Activated T-helper 17 cell treated with anti-CD3 and anti-CD28 coated beads, Interleukin-2, amount 50 U/mL, for 72 hours (primary cell): ENCODE results near the gene MAVS. TPM values are rescaled to one million over a fixed set of nuclear protein-coding genes. Genes with fewer than 3 reads are reported as not detected.

Source experiments
- ATAC-seq: fragments of 150-1000 bp; cut with Tn5 transposase; replicated peaks from 2 replicates; pipeline ENCODE4 v1.10.0; 2021; ENCODE audit warnings: mild to moderate bottlenecking, moderate library complexity
- H3K27ac Mint-ChIP-seq: one replicate; pipeline ENCODE4 v1.8.0; 2022; ENCODE audit warnings: mixed read lengths
- H3K27me3 Mint-ChIP-seq: one replicate; pipeline ENCODE4 v1.8.0; 2022; ENCODE audit warnings: mixed read lengths
- H3K36me3 Mint-ChIP-seq: one replicate; pipeline ENCODE4 v1.8.0; 2022; ENCODE audit warnings: low read depth, mild to moderate bottlenecking, mixed read lengths
- H3K4me1 Mint-ChIP-seq: one replicate; pipeline ENCODE4 v1.8.0; 2022; ENCODE audit warnings: mixed read lengths
- H3K4me3 Mint-ChIP-seq: one replicate; pipeline ENCODE4 v1.8.0; 2022; ENCODE audit warnings: mild to moderate bottlenecking, mixed read lengths
- H3K9me3 Mint-ChIP-seq: one replicate; pipeline ENCODE4 v1.8.0; 2022; ENCODE audit warnings: mixed read lengths
- total RNA-seq, 2 donors: library from RNA; stranded (reverse); gene quantifications; one replicate each; pipeline ENCODE4 v1.2.3, GENCODE V29; 2022

MAVS gene
- total RNA-seq, 2 donors from 2014 or later: 27.9 to 34.4 TPM

DNA sequence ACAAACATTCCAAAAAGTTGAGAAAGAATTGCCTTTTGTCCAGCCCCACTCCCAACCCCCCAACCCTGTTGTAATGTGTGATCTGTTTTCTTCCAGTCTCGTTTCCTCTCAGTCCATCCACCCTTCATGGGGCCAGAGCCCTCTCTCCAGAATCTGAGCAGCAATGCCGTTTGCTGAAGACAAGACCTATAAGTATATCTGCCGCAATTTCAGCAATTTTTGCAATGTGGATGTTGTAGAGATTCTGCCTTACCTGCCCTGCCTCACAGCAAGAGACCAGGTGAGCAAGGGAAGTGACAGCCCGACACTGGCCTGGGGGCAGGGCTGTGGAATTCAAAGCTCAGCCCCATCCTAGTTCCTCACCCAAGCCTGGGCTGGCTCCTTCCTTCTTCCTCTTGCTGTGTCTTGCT, 7.8 kb downstream of the MAVS start:
- H3K27me3 Mint-ChIP-seq: no peaks in the 10 kb centered on the region
- H3K9me3 Mint-ChIP-seq: no peaks in the 10 kb centered on the region
- H3K27ac Mint-ChIP-seq: no peak overlapping the region
- no peak overlapping the region for H3K4me3 Mint-ChIP-seq
- peaks cover 4% of the 10 kb centered on the region for H3K4me1 Mint-ChIP-seq
- peak; percentile 16 for ATAC-seq
- peaks cover 50% of the 10 kb centered on the region for H3K36me3 Mint-ChIP-seq

DNA sequence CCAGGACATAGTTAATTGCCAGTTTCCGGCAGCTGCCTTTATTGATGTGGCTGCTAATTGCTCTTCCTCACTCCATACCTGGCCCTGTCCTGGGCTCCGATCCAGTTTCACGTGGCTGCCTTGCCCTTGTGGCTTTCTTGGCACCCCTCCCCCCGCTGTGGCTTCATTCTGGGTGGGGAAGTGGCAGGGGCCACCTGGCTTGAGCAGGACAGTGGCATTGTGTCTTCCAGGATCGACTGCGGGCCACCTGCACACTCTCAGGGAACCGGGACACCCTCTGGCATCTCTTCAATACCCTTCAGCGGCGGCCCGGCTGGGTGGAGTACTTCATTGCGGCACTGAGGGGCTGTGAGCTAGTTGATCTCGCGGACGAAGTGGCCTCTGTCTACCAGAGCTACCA, 10.8 kb downstream of the MAVS start:
- ATAC-seq: no peak
- H3K4me3 Mint-ChIP-seq: no peak overlapping the region
- H3K27ac Mint-ChIP-seq: no peak overlapping the region
- peaks cover 4% of the 10 kb centered on the region for H3K4me1 Mint-ChIP-seq
- H3K9me3 Mint-ChIP-seq: no peaks in the 10 kb centered on the region
- peaks cover 78% of the 10 kb centered on the region for H3K36me3 Mint-ChIP-seq
- H3K27me3 Mint-ChIP-seq: no peaks in the 10 kb centered on the region

DNA sequence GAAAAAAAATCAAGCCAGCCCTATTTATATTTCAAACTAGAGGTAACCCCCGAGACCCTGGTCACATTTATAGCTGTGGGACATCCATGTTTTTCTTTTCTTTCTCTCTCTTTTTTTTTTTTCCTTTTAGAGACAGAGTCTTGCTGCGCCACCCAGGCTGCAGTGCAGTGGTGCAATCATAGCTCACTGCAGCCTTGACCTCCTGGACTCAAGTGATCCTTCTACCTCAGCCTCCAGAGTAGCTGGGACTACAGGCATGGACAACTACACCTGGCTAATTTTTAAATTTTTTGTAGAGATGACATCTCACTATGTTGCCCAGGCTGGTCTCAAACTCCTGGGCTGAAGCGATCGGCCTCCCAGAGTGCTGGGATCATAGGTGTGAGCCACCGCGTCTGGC, 12.1 kb downstream of the MAVS start:
- Mint-ChIP-seq H3K27ac (no peak overlapping the region), H3K36me3 (peaks cover 91% of the 10 kb centered on the region), H3K9me3 (no peaks in the 10 kb centered on the region), H3K27me3 (no peaks in the 10 kb centered on the region), H3K4me3 (no peak overlapping the region), H3K4me1 (peaks cover 4% of the 10 kb centered on the region)
- no peak for ATAC-seq

- no peak overlapping the region for H3K27ac Mint-ChIP-seq
- H3K36me3 Mint-ChIP-seq: peaks cover 89% of the 10 kb centered on the region
- H3K27me3 Mint-ChIP-seq: no peaks in the 10 kb centered on the region
- H3K4me3 Mint-ChIP-seq: no peak overlapping the region
- H3K9me3 Mint-ChIP-seq: no peaks in the 10 kb centered on the region
- H3K4me1 Mint-ChIP-seq: no peaks in the 10 kb centered on the region
- ATAC-seq: no peak
Measured at GRCh38 chr20:3861191-3861590, 14.6 kb downstream of the MAVS start.

DNA sequence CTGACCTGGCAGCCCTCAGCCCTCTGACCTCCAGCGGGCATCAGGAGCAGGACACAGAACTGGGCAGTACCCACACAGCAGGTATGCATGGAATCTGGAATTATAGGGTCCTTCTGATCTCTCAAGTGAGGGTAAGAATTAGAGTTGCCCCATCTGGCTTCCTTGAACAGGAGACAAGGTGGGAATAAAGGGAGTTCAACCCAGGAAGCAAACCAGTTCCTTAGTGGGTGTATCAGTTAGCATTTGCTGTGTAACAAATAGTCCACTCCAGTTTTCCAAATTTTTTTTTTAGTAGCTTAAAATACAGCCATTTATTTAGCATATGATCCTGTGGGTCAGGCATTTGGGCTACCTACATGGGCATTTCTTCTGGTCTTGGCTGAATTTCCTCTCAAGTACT, 15.7 kb downstream of the MAVS start:
- ATAC-seq: no peak
- Mint-ChIP-seq H3K27ac (no peak overlapping the region), H3K36me3 (peaks cover 78% of the 10 kb centered on the region), H3K27me3 (no peaks in the 10 kb centered on the region), H3K4me1 (no peaks in the 10 kb centered on the region), H3K4me3 (no peak overlapping the region), H3K9me3 (no peaks in the 10 kb centered on the region)

GRCh38 chr20:3863317-3863716, 16.7 kb downstream of the MAVS start:
- Mint-ChIP-seq H3K27ac (no peak overlapping the region), H3K36me3 (peaks cover 78% of the 10 kb centered on the region), H3K9me3 (no peaks in the 10 kb centered on the region), H3K4me3 (no peak overlapping the region), H3K4me1 (no peaks in the 10 kb centered on the region), H3K27me3 (no peaks in the 10 kb centered on the region)
- ATAC-seq: no peak

GRCh38 chr20:3864518-3864917, 17.9 kb downstream of the MAVS start:
- Mint-ChIP-seq H3K27ac (no peak overlapping the region), H3K4me1 (no peaks in the 10 kb centered on the region), H3K36me3 (peaks cover 72% of the 10 kb centered on the region), H3K27me3 (no peaks in the 10 kb centered on the region), H3K9me3 (no peaks in the 10 kb centered on the region), H3K4me3 (no peak overlapping the region)
- no peak for ATAC-seq

- H3K4me3 Mint-ChIP-seq: no peak overlapping the region
- H3K27me3 Mint-ChIP-seq: no peaks in the 10 kb centered on the region
- H3K36me3 Mint-ChIP-seq: peaks cover 72% of the 10 kb centered on the region
- ATAC-seq: no peak
- no peak overlapping the region for H3K27ac Mint-ChIP-seq
- no peaks in the 10 kb centered on the region for H3K4me1 Mint-ChIP-seq
- no peaks in the 10 kb centered on the region for H3K9me3 Mint-ChIP-seq
Measured at GRCh38 chr20:3865152-3865886, 18.7 kb downstream of the MAVS start.

GRCh38 chr20:3865887-3866407, 19.3 kb downstream of the MAVS start:
- Mint-ChIP-seq H3K27me3 (no peaks in the 10 kb centered on the region), H3K36me3 (peaks cover 72% of the 10 kb centered on the region), H3K9me3 (no peaks in the 10 kb centered on the region), H3K4me3 (no peak overlapping the region), H3K4me1 (peaks cover 3% of the 10 kb centered on the region), H3K27ac (no peak overlapping the region)
- no peak for ATAC-seq

- ATAC-seq: no peak
- H3K4me3 Mint-ChIP-seq: no peak overlapping the region
- peaks cover 3% of the 10 kb centered on the region for H3K4me1 Mint-ChIP-seq
- H3K36me3 Mint-ChIP-seq: peaks cover 68% of the 10 kb centered on the region
- H3K9me3 Mint-ChIP-seq: no peaks in the 10 kb centered on the region
- H3K27me3 Mint-ChIP-seq: no peaks in the 10 kb centered on the region
- H3K27ac Mint-ChIP-seq: no peak overlapping the region
Measured at GRCh38 chr20:3866464-3866863, 19.8 kb downstream of the MAVS start.

GRCh38 chr20:3867802-3868201, 21.2 kb downstream of the MAVS start:
- no peaks in the 10 kb centered on the region for H3K27me3 Mint-ChIP-seq

DNA sequence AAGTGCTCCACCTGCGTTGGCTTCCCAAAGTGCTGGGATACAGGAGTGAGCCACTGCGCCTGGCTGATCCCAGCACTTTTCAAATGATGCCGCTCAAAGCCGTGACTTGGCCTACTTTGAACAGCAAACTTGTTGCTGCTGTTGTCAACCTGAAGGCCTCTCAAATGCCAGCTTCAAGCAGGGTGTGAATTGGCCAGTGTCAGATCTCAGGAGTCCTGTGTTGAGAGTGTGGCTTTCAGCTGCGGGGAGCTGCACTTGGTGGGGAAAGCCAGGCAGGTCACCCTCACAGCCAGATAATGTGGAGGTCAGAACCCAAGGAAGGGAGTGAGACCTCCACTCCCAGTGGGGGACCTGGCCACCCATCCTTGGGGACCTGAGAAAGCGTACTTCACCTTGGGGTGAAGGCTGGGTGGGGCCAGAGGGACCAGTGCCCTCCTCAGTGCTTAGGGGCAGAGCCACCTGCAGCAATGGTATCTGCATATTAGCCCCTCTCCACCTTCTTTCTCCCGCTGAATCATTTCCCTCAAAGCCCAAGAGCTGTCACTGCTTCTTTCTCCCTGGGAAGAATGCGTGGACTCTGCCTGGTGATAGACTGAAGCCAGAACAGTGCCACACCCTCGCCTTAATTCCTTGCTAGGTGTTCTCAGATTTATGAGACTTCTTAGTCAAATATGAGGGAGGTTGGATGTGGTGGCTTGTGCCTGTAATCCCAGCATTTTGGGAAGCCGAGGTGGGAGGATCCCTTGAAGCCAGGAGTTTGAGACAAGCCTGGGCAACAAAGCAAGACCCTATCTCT, 23.4 kb downstream of the MAVS start:
- Mint-ChIP-seq H3K27ac (no peak overlapping the region), H3K27me3 (no peaks in the 10 kb centered on the region), H3K4me1 (peaks cover 3% of the 10 kb centered on the region), H3K9me3 (no peaks in the 10 kb centered on the region), H3K36me3 (peaks cover 54% of the 10 kb centered on the region), H3K4me3 (no peak overlapping the region)
- ATAC-seq: no peak

More at GRCh38 chr20:3867802-3868201, 21.2 kb downstream of the MAVS start:
- ATAC-seq: no peak
- Mint-ChIP-seq H3K4me1 (peaks cover 3% of the 10 kb centered on the region), H3K27ac (peak overlapping the region; percentile 41), H3K36me3 (peaks cover 57% of the 10 kb centered on the region), H3K9me3 (no peaks in the 10 kb centered on the region), H3K4me3 (no peak overlapping the region)

DNA sequence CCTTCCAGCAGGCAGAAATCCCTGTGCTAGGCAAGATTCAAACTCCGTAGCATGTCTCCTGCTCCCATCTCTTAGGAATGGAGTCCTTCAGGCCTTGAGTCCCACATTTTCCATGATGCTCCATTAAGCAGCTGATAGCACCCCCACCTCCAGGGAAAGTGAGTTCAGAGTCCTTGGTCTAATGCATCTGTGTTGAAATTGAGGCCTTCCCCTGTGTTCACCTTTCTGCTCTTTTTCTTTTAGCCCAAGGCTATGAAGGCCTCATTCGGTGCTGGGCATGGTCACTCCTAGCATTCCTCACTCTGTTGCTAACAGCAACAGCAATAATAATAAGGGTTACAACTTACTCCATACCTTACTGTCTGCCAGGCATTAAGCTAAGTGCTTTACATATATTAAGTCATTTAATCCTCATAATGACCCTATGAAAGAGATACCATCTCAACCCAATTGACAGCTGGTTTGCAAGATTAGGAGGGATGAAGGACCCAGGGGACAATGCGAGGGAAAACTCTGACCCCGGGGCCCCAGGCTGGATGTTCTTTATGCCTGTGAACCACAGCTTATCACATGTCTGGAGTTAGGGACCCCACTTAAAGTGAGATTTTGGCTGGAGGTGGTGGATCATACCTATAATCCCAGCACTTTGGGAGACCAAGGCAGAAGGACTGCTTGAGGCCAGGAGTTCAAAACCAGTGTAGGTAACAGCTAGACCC, 25.1 kb downstream of the MAVS start:
- no peaks in the 10 kb centered on the region for H3K27me3 Mint-ChIP-seq

GRCh38 chr20:3873507-3873906, 26.9 kb downstream of the MAVS start:
- Mint-ChIP-seq H3K9me3 (no peaks in the 10 kb centered on the region), H3K36me3 (peaks cover 44% of the 10 kb centered on the region), H3K4me1 (peaks cover 3% of the 10 kb centered on the region), H3K4me3 (no peak overlapping the region), H3K27ac (peak overlapping the region; percentile 14), H3K27me3 (no peaks in the 10 kb centered on the region)
- ATAC-seq: no peak

More for the DNA sequence above, 25.1 kb downstream of the MAVS start:
- H3K4me3 Mint-ChIP-seq: no peak overlapping the region
- H3K4me1 Mint-ChIP-seq: peaks cover 3% of the 10 kb centered on the region
- no peaks in the 10 kb centered on the region for H3K9me3 Mint-ChIP-seq
- ATAC-seq: no peak
- peaks cover 56% of the 10 kb centered on the region for H3K36me3 Mint-ChIP-seq
- H3K27ac Mint-ChIP-seq: no peak overlapping the region
